HFFc6 (cell line): ENCODE results near the gene MAN1C1. TPM values are rescaled to one million over a fixed set of nuclear protein-coding genes. Genes with fewer than 3 reads are reported as not detected.

Experiments
- DNase-seq: peaks from one replicate; pipeline ENCODE4 v3.0.0-alpha.2; 2018
- H3K27ac Mint-ChIP-seq: 2 replicates; pipeline ENCODE4 v1.8.0; 2020; ENCODE audit warnings: mild to moderate bottlenecking, mixed read lengths
- H3K27me3 Mint-ChIP-seq: 2 replicates; pipeline ENCODE4 v1.8.0; 2021; ENCODE audit warnings: mild to moderate bottlenecking, moderate library complexity, mixed read lengths; ENCODE audit not compliant: insufficient read depth
- H3K36me3 Mint-ChIP-seq: 2 replicates; pipeline ENCODE4 v1.8.0; 2021; ENCODE audit warnings: low read depth, mixed read lengths
- H3K4me1 Mint-ChIP-seq: 2 replicates; pipeline ENCODE4 v1.8.0; 2020; ENCODE audit warnings: low read depth, mixed read lengths
- H3K4me3 Mint-ChIP-seq: 2 replicates; pipeline ENCODE4 v1.8.0; 2020; ENCODE audit warnings: mild to moderate bottlenecking, moderate library complexity, mixed read lengths
- H3K9me3 Mint-ChIP-seq: 2 replicates; pipeline ENCODE4 v1.8.0; 2020; ENCODE audit warnings: mild to moderate bottlenecking, mixed read lengths
- CTCF ChIP-seq: fragments of 200-600 bp; sonication (generic); IDR thresholded peaks from 2 replicates; pipeline ENCODE4 v1.5.0; 2021; ENCODE audit warnings: antibody characterized with exemption, mild to moderate bottlenecking
- total RNA-seq, 6 experiments: library from RNA; stranded (reverse); fragmentation: NEBNext Ultra II Directional; extraction: Animal tissue kit (Norgen Biotek cat#: 25700); gene quantifications; 2 replicates in 1 of 6; 3 replicates in 5 of 6; pipeline ENCODE4 v1.2.3, GENCODE V29; 2021

MAN1C1 gene
- total RNA-seq, 6 experiments from 2014 or later: 0.07 to 0.14 (median 0.08) TPM; not detected in 3

- no peak for TF ChIP-seq CTCF
- Mint-ChIP-seq H3K9me3 (no peaks in the 10 kb centered on the region), H3K27ac (no peak overlapping the region), H3K4me1 (0 out of 2 replicates have a peak, but pooled peaks cover 9% of the 10 kb centered on the region), H3K27me3 (no peaks in the 10 kb centered on the region; the same call in 1 of the 2 replicates), H3K36me3 (peaks cover 17% of the 10 kb centered on the region), H3K4me3 (no peak overlapping the region)
- DNase-seq: no peak
Observed at GRCh38 chr1:25832336-25833037, 215.9 kb downstream of the MAN1C1 start.

- no peak for DNase-seq
- no peak for TF ChIP-seq CTCF
- 0 out of 2 replicates have a peak, but pooled peaks cover 9% of the 10 kb centered on the region for H3K4me1 Mint-ChIP-seq
- H3K36me3 Mint-ChIP-seq: peaks cover 17% of the 10 kb centered on the region
- H3K27ac Mint-ChIP-seq: no peak overlapping the region
- H3K27me3 Mint-ChIP-seq: no peaks in the 10 kb centered on the region
- H3K9me3 Mint-ChIP-seq: no peaks in the 10 kb centered on the region
- H3K4me3 Mint-ChIP-seq: no peak overlapping the region
Observed at GRCh38 chr1:25833158-25833557, 216.6 kb downstream of the MAN1C1 start.

Other genes starting within 250 kb of the MAN1C1 start
- gene RHCE, start 196.0 kb upstream of the MAN1C1 start, total RNA-seq: 1 to 10 TPM in 1 of 6 experiments, under 1 TPM in 5; 0.45 to 1.2 (median 0.54) TPM
- gene MACO1, start 185.9 kb upstream of the MAN1C1 start, total RNA-seq: 10 to 100 TPM; 13.7 to 15.1 (median 14.4) TPM
- 10 to 100 TPM; 10.4 to 14.1 (median 12.7) TPM for gene LDLRAP1, start 73.2 kb upstream of the MAN1C1 start, total RNA-seq
- gene SELENON, start 183.4 kb downstream of the MAN1C1 start, total RNA-seq: 10 to 100 TPM; 48.1 to 64.5 (median 58.8) TPM
- 10 to 100 TPM; 52.4 to 69.1 (median 59.1) TPM for gene MTFR1L, start 203.2 kb downstream of the MAN1C1 start, total RNA-seq
- gene AUNIP, start 242.7 kb downstream of the MAN1C1 start, total RNA-seq: 1 to 10 TPM; 2.4 to 3.6 (median 3.2) TPM